Spinal cord (tissue), 10 donors: ENCODE data around the gene KRT3. TPM values are rescaled to one million over a fixed set of nuclear protein-coding genes. Genes with fewer than 3 reads are reported as not detected.
"Not testable (repeated sequence)": the region's sequence is repeated elsewhere in the genome, so short reads cannot be mapped to it uniquely, and the experiment has no call there.

ENCODE experiments used
- DNase-seq, 6 donors: peaks; one replicate each; pipeline versions ENCODE4 v3.0.0 to v3.0.0-alpha.2; 2013 to 2015; ENCODE audit warnings: low spot score in 6 of 6, low read depth in 4 of 6
- H3K27ac ChIP-seq: one replicate; pipeline ENCODE4 v1.5.1; 2013; ENCODE audit warnings: low read depth, low read length, control low read depth
- H3K27me3 ChIP-seq: one replicate; pipeline ENCODE4 v1.6.1; 2013; ENCODE audit warnings: low read length; ENCODE audit not compliant: control insufficient read depth, insufficient read depth
- H3K36me3 ChIP-seq: one replicate; pipeline ENCODE4 v1.6.1; 2013; ENCODE audit warnings: low read length; ENCODE audit not compliant: control insufficient read depth, insufficient read depth
- H3K4me1 ChIP-seq: one replicate; pipeline ENCODE4 v1.6.1; 2013; ENCODE audit warnings: low read length; ENCODE audit not compliant: control insufficient read depth, insufficient read depth
- H3K4me3 ChIP-seq: one replicate; pipeline ENCODE4 v1.5.1; 2013; ENCODE audit warnings: low read depth, low read length, control low read depth
- H3K9me3 ChIP-seq: one replicate; pipeline ENCODE4 v1.6.1; 2013; ENCODE audit warnings: low read length; ENCODE audit not compliant: control insufficient read depth, insufficient read depth
- WGBS: methylation state at CpG from one replicate; pipeline ENCODE4 v1.1.5; 2013; ENCODE audit warnings: missing lambda C conversion rate; ENCODE audit not compliant: insufficient coverage; 5-methylcytosine and 5-hydroxymethylcytosine counted together
- polyA plus RNA-seq, 2 donors: library from polyadenylated mRNA; unstranded; fragments of 120-200 nt; gene quantifications; one replicate each; pipeline ENCODE4 v1.2.1, GENCODE V29; 2013; ENCODE audit not compliant: insufficient read length in 2 of 2
- total RNA-seq, 2 donors: library from RNA; depleted of rRNA in 1 of 2; stranded (reverse); fragments of 120-200 nt in 1 of 2; fragments of >200 nt in 1 of 2; gene quantifications; one replicate each; pipeline versions ENCODE4 v1.2.3 to v1.2.4, GENCODE V29; 2013 to 2014
- donor health status: healthy.

The KRT3 gene
- total and polyA plus RNA-seq, 4 donors: 0.10 to 0.21 TPM; not detected in 2

DNA sequence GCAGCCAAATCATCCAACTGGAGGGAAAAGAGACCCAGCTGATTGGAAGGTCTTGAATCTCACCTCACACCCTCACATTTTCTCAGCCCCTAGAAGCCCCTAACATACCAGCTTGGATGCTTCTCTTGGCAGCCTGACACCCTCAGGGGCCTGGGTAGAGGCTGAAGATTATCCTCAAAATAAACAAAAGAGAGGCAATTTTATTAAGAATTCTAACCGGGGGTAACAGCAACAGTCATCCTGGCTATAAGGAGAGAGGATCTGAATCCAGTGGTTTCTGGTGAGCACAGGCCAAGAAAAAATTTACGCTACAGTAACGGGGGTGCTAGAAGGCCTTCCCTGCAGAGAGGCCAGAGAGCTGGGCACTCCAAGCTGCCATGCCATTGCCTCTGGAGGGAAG, 40.4 kb downstream of the KRT3 start:
- H3K4me3 ChIP-seq: no peak overlapping the region
- H3K4me1 ChIP-seq: no peaks in the 10 kb centered on the region
- peaks cover 11% of the 10 kb centered on the region for H3K27me3 ChIP-seq
- DNase-seq: no peak
- WGBS: 92% methylated on average over 3 of the region's 3 CpGs
- no peaks in the 10 kb centered on the region for H3K36me3 ChIP-seq
- peaks cover 2% of the 10 kb centered on the region for H3K9me3 ChIP-seq
- H3K27ac ChIP-seq: no peak overlapping the region

DNA sequence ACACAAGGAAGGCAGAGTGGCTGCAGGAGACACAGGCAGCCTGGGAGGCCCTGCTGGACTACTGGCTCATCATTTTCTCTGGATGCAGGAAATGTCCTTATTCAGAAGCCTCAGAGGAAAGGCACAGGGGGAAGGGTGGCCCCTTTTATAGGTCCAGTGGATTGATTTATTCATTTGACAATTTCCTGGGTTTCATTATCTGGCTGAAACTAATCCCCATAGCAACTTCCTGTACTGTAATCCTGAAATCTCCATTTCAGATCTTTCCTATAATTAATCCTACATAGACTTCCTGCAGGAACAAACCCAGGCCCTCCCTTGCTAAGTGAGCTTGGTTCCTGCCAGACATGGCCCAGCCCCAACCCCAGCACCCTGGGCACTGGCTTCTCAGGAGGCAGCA, 41.8 kb downstream of the KRT3 start:
- Histone ChIP-seq H3K4me1 (no peaks in the 10 kb centered on the region), H3K4me3 (no peak overlapping the region), H3K27me3 (peaks cover 11% of the 10 kb centered on the region), H3K27ac (no peak overlapping the region), H3K9me3 (no peaks in the 10 kb centered on the region), H3K36me3 (no peaks in the 10 kb centered on the region)
- no peak for DNase-seq

DNA sequence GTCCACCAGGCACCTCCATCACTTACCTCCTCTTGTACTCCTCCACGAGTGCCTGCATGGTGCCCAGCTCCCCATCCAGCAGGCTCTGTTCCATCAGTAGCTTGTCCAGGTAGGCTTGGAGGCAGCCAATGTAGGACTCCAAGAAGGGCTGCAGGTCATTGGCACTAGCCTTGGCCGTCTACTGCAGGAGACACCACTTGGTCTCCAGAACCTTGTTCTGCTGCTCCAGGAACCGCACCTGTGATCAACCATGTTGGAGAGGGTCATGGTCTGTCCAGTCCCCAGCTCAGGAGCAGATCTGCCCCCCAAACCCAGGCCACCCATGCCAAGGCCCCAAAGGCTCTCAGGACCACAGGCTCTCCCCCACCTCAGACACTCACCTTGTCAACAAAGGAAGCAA, 42.6 kb downstream of the KRT3 start:
- Histone ChIP-seq H3K4me3 (no peak overlapping the region), H3K36me3 (no peaks in the 10 kb centered on the region), H3K9me3 (no peaks in the 10 kb centered on the region), H3K4me1 (no peaks in the 10 kb centered on the region), H3K27me3 (peaks cover 9% of the 10 kb centered on the region), H3K27ac (no peak overlapping the region)
- no peak for DNase-seq
- 76% methylated on average over 3 of the region's 3 CpGs for WGBS

DNA sequence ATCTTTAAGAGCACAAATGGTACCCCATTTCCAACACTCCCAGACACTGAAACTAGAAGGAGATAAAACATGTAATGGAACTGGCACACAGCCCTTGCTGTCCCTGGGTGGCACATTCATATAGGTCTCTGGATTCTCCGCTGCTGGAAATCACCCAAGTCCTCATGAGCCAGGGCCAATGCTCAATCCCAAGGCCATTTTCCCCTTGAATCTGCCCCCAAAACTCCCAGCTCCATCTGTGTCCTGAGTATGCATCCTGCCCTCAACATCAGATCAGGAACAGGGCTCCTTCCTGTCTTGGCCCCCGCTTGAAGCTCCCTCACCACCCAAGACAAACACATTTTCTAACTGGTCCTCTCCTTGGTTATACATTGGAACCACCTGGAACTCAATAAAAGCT, 43.4 kb downstream of the KRT3 start:
- no peaks in the 10 kb centered on the region for H3K36me3 ChIP-seq
- no peaks in the 10 kb centered on the region for H3K4me1 ChIP-seq
- peaks cover 8% of the 10 kb centered on the region for H3K27me3 ChIP-seq
- no peaks in the 10 kb centered on the region for H3K9me3 ChIP-seq
- no peak overlapping the region for H3K27ac ChIP-seq
- WGBS: 80% methylated on average over 2 of the region's 2 CpGs
- no peak overlapping the region for H3K4me3 ChIP-seq
- DNase-seq: no peak

DNA sequence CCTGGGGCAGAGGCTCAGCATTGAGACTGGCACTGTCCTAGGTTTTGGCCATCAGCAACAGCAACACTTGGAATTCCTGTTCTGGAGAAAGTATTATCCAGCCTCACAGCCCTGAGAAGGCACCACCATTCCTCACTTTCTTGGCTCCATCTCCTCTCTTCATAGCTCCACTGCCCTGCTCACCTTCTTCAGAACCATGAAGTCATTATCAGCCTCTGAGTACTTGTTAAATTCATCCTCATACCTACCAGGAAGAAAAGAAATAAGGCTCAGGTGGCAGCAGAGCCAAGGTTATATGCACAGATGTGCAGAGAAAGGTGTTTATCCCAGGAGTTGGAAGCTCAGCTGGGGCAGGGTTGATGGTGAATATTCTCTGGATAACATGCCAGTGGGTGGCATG, 44.1 kb downstream of the KRT3 start:
- Histone ChIP-seq H3K27ac (no peak overlapping the region), H3K27me3 (peaks cover 6% of the 10 kb centered on the region), H3K9me3 (no peaks in the 10 kb centered on the region), H3K4me1 (no peaks in the 10 kb centered on the region), H3K4me3 (no peak overlapping the region), H3K36me3 (no peaks in the 10 kb centered on the region)
- DNase-seq: no peak

DNA sequence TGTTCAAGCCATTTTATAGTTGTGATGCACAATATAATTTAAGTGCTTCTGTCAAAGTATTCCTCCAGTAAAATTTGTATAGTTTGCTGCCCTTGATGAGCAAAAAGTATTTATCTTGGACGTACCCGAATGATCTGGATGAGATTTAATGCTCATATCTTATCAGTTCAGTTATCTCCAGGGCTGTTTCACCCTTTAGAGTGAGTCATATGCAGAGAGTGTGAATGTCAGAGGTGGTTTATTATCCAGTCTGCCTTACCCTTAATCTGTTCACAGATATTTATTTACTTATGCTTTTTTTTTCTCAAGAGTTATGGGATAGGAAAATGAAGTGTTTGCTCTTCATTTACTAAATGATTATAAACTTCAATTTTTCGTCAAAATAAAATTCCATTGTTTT, 45.4 kb downstream of the KRT3 start:
- H3K27me3 ChIP-seq, DNase-seq, H3K4me3 ChIP-seq, H3K36me3 ChIP-seq, H3K27ac ChIP-seq, H3K4me1 ChIP-seq, H3K9me3 ChIP-seq: not testable (repeated sequence)
- WGBS: no CpG with 5 or more reads among the region's 3 CpGs

DNA sequence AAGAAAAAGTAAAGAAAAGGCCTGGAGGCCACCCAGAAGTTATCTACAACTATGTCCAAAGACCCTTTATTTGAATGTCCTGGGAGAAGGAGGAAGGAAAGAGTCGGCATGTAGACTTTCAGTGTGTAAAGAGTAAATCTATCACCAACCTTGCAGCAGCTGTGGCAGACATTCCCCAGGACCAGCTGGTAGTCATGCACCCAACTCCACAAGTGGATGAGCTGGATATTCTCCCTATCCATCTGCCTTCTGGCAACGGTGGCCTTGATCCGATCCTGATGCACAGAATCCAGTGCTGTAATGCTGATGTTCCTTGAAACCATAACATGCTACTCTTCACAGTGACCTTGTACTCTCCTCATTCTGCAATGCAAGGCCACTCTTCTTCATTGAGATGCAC, 46.1 kb downstream of the KRT3 start:
- Histone ChIP-seq H3K36me3 (no peaks in the 10 kb centered on the region), H3K4me3 (no peak overlapping the region), H3K27ac (no peak overlapping the region), H3K4me1 (no peaks in the 10 kb centered on the region), H3K27me3 (peaks cover 7% of the 10 kb centered on the region), H3K9me3 (no peaks in the 10 kb centered on the region)
- no peak for DNase-seq
- 86% methylated on average over 2 of the region's 3 CpGs for WGBS

DNA sequence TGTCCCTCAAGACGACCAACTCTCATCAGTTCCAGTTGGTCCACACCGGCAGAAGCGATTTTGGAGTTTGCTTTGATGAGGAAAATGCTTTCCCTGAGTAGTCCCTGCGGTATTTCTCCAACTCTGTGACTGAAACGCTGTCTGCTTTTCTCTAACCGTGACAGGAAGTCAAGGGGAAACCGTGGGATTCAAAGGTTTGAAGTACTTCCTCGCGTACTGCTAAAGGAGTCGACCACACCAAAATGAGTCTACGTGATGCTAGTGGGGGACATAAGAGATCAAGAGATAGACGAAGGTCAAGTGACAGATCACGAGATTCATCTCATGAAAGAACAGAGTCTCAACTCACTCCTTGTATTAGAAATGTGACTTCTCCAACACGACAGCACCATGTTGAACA, 47.3 kb downstream of the KRT3 start:
- no peak overlapping the region for H3K4me3 ChIP-seq
- no peaks in the 10 kb centered on the region for H3K9me3 ChIP-seq
- no peak overlapping the region for H3K27ac ChIP-seq
- H3K36me3 ChIP-seq: no peaks in the 10 kb centered on the region
- DNase-seq: peak in 1 of 6 donors; percentile 39
- 78% methylated on average over 8 of the region's 14 CpGs for WGBS
- peaks cover 9% of the 10 kb centered on the region for H3K27me3 ChIP-seq
- no peaks in the 10 kb centered on the region for H3K4me1 ChIP-seq

DNA sequence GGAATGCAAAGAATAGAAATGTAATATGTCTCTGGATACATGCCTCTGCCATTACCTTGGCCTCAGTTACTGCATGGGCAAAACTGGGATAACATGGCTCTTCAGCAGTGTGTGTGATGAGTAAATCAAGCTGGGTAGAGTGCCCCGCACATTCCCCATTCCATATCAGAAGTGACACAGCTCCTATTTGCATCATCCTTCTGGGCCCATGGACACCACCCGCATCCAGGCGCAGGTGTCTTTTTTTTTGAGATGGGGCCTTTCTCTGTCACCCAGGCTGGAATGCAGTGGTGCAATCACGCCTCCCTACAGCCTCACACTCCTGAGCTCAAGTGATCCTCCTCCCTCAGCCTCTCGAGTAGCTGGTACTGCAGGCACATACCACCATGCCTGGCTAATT, 50.4 kb downstream of the KRT3 start:
- H3K9me3 ChIP-seq: no peaks in the 10 kb centered on the region
- 77% methylated on average over 2 of the region's 5 CpGs for WGBS
- no peak overlapping the region for H3K27ac ChIP-seq
- no peak for DNase-seq
- no peaks in the 10 kb centered on the region for H3K36me3 ChIP-seq
- no peaks in the 10 kb centered on the region for H3K4me1 ChIP-seq
- H3K27me3 ChIP-seq: peaks cover 12% of the 10 kb centered on the region
- no peak overlapping the region for H3K4me3 ChIP-seq

DNA sequence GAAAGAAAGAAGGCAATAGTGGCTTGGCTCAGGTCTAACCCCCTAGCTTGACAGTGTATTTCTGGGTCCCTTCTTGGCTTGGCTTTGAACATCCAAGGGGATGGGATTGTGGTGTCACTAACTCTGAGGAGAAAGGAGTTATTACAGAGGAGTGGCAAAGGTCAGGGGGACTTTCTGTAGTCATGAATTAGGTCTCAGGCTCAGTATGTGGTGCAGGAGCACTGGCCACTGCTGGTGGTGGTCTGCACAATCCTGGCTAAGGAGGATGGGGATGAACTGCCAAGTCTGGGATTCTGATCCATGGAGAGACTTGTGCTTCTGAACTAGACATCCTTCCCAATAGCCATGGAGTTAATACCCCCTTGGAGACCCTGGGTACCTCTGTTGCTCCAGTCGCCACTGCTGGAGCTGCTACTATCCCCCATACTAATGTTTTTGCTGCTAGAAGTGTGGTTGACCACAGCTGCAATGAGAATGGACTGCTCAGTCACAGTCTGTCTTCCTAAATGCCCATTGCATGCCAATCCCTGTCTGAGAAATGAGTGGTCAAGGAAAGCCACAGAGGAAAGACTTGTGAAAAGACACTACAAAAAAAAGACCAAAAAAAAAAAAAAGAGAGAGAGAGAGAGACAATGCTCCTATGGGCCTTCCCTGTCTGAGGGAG, 51.3 kb downstream of the KRT3 start:
- 83% methylated on average over 1 of the region's 1 CpG for WGBS
- H3K4me1 ChIP-seq: no peaks in the 10 kb centered on the region

More for the DNA sequence above, 51.3 kb downstream of the KRT3 start:
- Histone ChIP-seq H3K27ac (no peak overlapping the region), H3K36me3 (no peaks in the 10 kb centered on the region), H3K4me3 (no peak overlapping the region), H3K27me3 (peaks cover 12% of the 10 kb centered on the region), H3K9me3 (no peaks in the 10 kb centered on the region)
- no peak for DNase-seq
